Neural progenitor cell (in vitro differentiated cells): Measurements from ENCODE around the gene MTFR1L.

Source experiments
- EZH2 ChIP-seq: fragments of 200-600 bp; sonication (generic); IDR thresholded peaks from 2 replicates; pipeline ENCODE4 v1.6.1; 2017; ENCODE audit warnings: antibody characterized with exemption, mild to moderate bottlenecking, moderate library complexity
- EZH2phosphoT487 ChIP-seq: fragments of 200-600 bp; sonication (generic); IDR thresholded peaks from 2 replicates; pipeline ENCODE4 v1.6.1; 2017; ENCODE audit warnings: antibody characterized with exemption
- TF ChIP-seq, protein P1 (sequence below): fragments of 200-600 bp; sonication (generic); IDR thresholded peaks from 2 replicates; pipeline ENCODE4 v1.5.1; 2017; ENCODE audit warnings: antibody characterized with exemption, mild to moderate bottlenecking

DNA sequence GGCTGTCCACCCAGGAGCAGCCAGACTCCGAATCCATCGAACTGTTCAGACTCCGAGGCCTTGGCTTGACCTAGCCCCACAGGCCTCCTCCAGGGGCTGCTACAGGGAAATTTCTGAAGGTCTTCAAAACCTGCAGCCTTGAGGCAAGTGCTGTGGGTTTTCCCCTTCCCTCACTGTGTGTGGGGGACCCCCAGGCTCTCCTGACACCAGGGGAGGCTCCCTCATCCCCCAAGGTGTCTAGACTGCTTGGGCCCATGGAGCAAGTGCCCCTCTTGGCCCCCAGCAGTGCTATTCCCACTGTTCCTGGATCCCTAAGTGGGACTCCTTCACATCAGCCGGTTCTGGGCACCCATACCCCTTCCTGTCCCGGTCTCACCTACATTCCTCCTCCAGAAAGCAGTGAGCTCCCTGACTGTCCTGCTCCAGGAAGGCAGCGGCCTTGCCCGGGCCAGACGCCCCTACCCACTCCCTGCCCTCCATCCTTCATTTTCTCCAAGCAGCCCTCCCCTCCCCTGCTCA is 54.9 kb downstream of the MTFR1L start:
- TF ChIP-seq EZH2phosphoT487, result no peak
- TF ChIP-seq EZH2, result no peak
- TF ChIP-seq, protein P1, sequence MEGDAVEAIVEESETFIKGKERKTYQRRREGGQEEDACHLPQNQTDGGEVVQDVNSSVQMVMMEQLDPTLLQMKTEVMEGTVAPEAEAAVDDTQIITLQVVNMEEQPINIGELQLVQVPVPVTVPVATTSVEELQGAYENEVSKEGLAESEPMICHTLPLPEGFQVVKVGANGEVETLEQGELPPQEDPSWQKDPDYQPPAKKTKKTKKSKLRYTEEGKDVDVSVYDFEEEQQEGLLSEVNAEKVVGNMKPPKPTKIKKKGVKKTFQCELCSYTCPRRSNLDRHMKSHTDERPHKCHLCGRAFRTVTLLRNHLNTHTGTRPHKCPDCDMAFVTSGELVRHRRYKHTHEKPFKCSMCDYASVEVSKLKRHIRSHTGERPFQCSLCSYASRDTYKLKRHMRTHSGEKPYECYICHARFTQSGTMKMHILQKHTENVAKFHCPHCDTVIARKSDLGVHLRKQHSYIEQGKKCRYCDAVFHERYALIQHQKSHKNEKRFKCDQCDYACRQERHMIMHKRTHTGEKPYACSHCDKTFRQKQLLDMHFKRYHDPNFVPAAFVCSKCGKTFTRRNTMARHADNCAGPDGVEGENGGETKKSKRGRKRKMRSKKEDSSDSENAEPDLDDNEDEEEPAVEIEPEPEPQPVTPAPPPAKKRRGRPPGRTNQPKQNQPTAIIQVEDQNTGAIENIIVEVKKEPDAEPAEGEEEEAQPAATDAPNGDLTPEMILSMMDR, result no peak
